ENCODE measurements around the gene ZNF275. TPM values are rescaled to one million over a fixed set of nuclear protein-coding genes. Genes with fewer than 3 reads are reported as not detected.

ZNF275 gene
- total and polyA plus RNA-seq, 2 experiments from 2014 or later: 4.0 to 10.2 TPM

DNA sequence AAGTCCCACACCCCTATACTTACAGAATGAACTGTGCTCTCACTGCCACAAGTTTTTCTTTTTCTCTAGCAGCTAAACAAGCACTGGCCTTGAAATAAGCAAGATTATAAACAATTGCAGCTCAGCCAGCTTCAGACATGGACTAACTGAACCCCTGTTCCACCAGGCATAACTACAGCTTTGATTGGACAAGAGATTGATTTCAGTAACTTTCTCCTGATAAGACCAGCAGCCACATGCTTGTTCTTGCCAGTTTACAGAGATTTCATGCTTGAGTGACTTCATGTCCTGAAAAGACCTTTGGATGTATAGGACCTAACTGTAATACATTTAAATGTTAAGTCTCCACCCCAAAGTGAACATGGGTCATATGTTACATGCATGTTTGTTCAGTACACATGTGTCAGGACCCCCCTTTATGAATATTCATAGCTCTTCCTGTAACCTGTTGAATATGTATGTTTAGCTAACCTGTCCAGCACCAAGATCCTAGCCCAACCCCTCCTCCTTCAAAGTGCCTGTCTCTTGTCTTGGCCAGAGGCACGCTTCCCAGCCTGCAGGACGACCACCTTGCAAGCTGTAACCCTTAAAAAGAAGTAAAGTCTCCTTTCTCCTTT is 27.9 kb downstream of the ZNF275 start:
- H4K20me1 ChIP-seq (ENCODE audit: insufficient read depth, poor library complexity, severe bottlenecking): no peaks in the 10 kb centered on the region
- no peaks in the 10 kb centered on the region for H3K79me2 ChIP-seq
- 50% methylated on average over 2 of the region's 2 CpGs for WGBS (ENCODE audit: low lambda C conversion rate, missing lambda C conversion rate)
- H3K27ac ChIP-seq: no peak overlapping the region
- DNase-seq (ENCODE audit: low spot score): no peak
- no peaks in the 10 kb centered on the region for H3K27me3 ChIP-seq
- H3K4me2 ChIP-seq: no peak overlapping the region
- no peaks in the 10 kb centered on the region for H3K9me2 ChIP-seq (replicated peaks; ENCODE audit: insufficient read depth)
- TF ChIP-seq EZH2 (IDR thresholded peaks at IDR 0.05; ENCODE audit: borderline replicate concordance) (no peak), EZH2phosphoT487 (IDR thresholded peaks at IDR 0.05; ENCODE audit: low read depth, severe bottlenecking, unreplicated experiment) (no peak)
- no peak overlapping the region for H2AFZ ChIP-seq
- no peak overlapping the region for H3K4me3 ChIP-seq
- no peaks in the 10 kb centered on the region for H3K9me3 ChIP-seq (ENCODE audit: low read depth)
- no peaks in the 10 kb centered on the region for H3K4me1 ChIP-seq (ENCODE audit: insufficient read depth)
- no peaks in the 10 kb centered on the region for H3K36me3 ChIP-seq (replicated peaks; ENCODE audit: insufficient read depth, low read depth)

DNA sequence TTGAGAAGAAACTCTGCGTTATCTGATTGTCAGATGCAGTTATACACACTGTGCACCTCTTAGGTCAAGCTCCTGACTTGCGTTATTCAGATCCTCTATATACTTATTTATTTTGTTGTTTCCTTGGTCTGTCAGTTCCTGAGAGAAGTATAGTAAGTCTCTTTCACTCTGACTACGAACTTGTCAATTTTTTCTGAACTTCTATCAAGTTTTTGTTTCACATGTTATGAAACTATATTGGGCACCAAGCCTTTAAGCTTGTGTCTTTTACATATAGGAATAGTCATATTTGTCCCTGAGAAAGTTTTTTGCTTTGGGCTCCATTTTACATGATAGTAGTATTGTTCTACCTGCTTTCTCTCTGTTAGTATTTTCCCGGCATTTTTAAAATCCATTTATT is 31.7 kb downstream of the ZNF275 start:
- Histone ChIP-seq H3K9me2 (replicated peaks; ENCODE audit: insufficient read depth) (no peaks in the 10 kb centered on the region), H3K36me3 (replicated peaks; ENCODE audit: insufficient read depth, low read depth) (no peaks in the 10 kb centered on the region), H3K4me2 (no peak overlapping the region), H3K4me1 (ENCODE audit: insufficient read depth) (no peaks in the 10 kb centered on the region), H3K27me3 (no peaks in the 10 kb centered on the region), H3K27ac (no peak overlapping the region), H3K9me3 (ENCODE audit: low read depth) (no peaks in the 10 kb centered on the region), H3K4me3 (no peak overlapping the region), H4K20me1 (ENCODE audit: insufficient read depth, poor library complexity, severe bottlenecking) (no peaks in the 10 kb centered on the region), H3K79me2 (no peaks in the 10 kb centered on the region), H2AFZ (no peak overlapping the region)
- 71% methylated on average over 4 of the region's 4 CpGs for WGBS (ENCODE audit: low lambda C conversion rate, missing lambda C conversion rate)
- no peak for DNase-seq (ENCODE audit: low spot score)
- TF ChIP-seq EZH2phosphoT487 (IDR thresholded peaks at IDR 0.05; ENCODE audit: low read depth, severe bottlenecking, unreplicated experiment) (no peak), EZH2 (IDR thresholded peaks at IDR 0.05; ENCODE audit: borderline replicate concordance) (no peak)
- TF ChIP-seq, protein P1, sequence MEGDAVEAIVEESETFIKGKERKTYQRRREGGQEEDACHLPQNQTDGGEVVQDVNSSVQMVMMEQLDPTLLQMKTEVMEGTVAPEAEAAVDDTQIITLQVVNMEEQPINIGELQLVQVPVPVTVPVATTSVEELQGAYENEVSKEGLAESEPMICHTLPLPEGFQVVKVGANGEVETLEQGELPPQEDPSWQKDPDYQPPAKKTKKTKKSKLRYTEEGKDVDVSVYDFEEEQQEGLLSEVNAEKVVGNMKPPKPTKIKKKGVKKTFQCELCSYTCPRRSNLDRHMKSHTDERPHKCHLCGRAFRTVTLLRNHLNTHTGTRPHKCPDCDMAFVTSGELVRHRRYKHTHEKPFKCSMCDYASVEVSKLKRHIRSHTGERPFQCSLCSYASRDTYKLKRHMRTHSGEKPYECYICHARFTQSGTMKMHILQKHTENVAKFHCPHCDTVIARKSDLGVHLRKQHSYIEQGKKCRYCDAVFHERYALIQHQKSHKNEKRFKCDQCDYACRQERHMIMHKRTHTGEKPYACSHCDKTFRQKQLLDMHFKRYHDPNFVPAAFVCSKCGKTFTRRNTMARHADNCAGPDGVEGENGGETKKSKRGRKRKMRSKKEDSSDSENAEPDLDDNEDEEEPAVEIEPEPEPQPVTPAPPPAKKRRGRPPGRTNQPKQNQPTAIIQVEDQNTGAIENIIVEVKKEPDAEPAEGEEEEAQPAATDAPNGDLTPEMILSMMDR (IDR thresholded peaks at IDR 0.05; ENCODE audit: poor library complexity): no peak

DNA sequence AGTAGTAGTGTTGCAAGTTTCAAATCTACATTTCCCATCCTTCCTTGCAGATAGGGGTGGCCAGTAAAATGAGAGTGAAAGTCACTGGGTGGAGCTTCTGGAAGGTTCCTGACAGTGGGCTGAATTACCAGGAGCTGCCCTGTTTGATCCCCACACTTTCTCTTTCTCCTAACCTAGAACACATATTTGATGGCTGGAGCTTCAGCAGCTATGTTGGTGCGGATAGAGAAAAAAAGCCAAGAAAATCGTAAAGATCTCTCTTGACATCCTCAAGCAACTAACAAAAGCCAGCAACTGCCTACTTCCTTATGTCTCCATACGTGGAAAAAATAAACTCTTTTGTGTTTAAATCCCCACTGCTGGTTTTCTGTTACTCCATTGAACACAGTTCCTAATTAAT is 32.2 kb downstream of the ZNF275 start:
- Histone ChIP-seq H3K27me3 (no peaks in the 10 kb centered on the region), H3K4me2 (no peak overlapping the region), H2AFZ (no peak overlapping the region), H3K4me3 (no peak overlapping the region), H3K27ac (no peak overlapping the region), H3K36me3 (replicated peaks; ENCODE audit: insufficient read depth, low read depth) (no peaks in the 10 kb centered on the region), H4K20me1 (ENCODE audit: insufficient read depth, poor library complexity, severe bottlenecking) (no peaks in the 10 kb centered on the region), H3K4me1 (ENCODE audit: insufficient read depth) (no peaks in the 10 kb centered on the region), H3K9me3 (ENCODE audit: low read depth) (no peaks in the 10 kb centered on the region), H3K9me2 (replicated peaks; ENCODE audit: insufficient read depth) (no peaks in the 10 kb centered on the region), H3K79me2 (no peaks in the 10 kb centered on the region)
- DNase-seq (ENCODE audit: low spot score): no peak
- TF ChIP-seq EZH2 (IDR thresholded peaks at IDR 0.05; ENCODE audit: borderline replicate concordance): no peak
- TF ChIP-seq EZH2phosphoT487 (IDR thresholded peaks at IDR 0.05; ENCODE audit: low read depth, severe bottlenecking, unreplicated experiment): no peak
- TF ChIP-seq, protein P1 (IDR thresholded peaks at IDR 0.05; ENCODE audit: poor library complexity): no peak
- 66% methylated on average over 3 of the region's 3 CpGs for WGBS (ENCODE audit: low lambda C conversion rate, missing lambda C conversion rate)

DNA sequence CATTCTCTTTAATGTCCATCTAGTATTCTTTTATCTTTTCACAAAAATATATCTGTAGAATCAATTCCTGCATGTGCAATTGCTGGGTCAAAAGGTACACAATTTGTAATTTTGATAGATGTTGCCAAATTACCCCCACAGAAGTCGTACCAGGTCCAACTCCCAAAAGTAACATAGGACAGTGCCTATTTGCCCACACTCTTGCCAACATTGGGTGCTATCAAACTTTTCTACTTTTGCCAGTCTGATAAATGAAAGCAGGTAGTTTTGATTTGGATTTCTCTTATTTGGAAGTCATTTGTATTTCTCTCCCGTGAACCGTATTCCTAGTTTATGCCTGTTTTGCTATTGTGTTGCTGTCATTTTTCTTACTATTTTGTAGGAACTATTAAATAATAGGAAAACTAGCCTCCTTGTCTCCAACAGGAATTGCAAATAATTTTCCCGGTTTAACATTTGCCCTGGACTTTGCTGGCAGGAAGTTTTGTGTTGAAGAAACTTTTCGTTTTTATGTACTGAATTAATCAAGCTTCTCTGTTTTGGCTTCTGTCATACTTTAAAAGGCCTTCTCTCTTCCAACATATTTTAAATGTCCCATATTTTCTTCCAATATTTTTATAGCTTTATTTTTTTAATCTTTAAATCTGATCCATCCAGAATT is 33.1 kb downstream of the ZNF275 start:
- no peak for TF ChIP-seq EZH2 (IDR thresholded peaks at IDR 0.05; ENCODE audit: borderline replicate concordance)
- TF ChIP-seq, protein P1 (IDR thresholded peaks at IDR 0.05; ENCODE audit: poor library complexity): no peak
- TF ChIP-seq EZH2phosphoT487 (IDR thresholded peaks at IDR 0.05; ENCODE audit: low read depth, severe bottlenecking, unreplicated experiment): no peak
- Histone ChIP-seq H3K9me2 (replicated peaks; ENCODE audit: insufficient read depth) (no peaks in the 10 kb centered on the region), H3K27me3 (no peaks in the 10 kb centered on the region), H3K9me3 (ENCODE audit: low read depth) (no peaks in the 10 kb centered on the region), H3K79me2 (no peaks in the 10 kb centered on the region), H4K20me1 (ENCODE audit: insufficient read depth, poor library complexity, severe bottlenecking) (no peaks in the 10 kb centered on the region), H2AFZ (no peak overlapping the region), H3K27ac (no peak overlapping the region), H3K4me2 (no peak overlapping the region), H3K36me3 (replicated peaks; ENCODE audit: insufficient read depth, low read depth) (no peaks in the 10 kb centered on the region), H3K4me3 (no peak overlapping the region), H3K4me1 (ENCODE audit: insufficient read depth) (no peaks in the 10 kb centered on the region)
- DNase-seq (ENCODE audit: low spot score): no peak
- WGBS (ENCODE audit: low lambda C conversion rate, missing lambda C conversion rate): 74% methylated on average over 5 of the region's 5 CpGs

Data from hepatocyte (in vitro differentiated cells).